Mesothelial cell of epicardium (in vitro differentiated cells): ENCODE data around the gene NXN. TPM values are rescaled to one million over a fixed set of nuclear protein-coding genes. Genes with fewer than 3 reads are reported as not detected.
"Not testable (repeated sequence)": the region's sequence is repeated elsewhere in the genome, so short reads cannot be mapped to it uniquely, and the experiment has no call there.

Experiments
- DNase-seq, 2 experiments: peaks; one replicate each; pipeline ENCODE4 v3.0.0; 2021; ENCODE audit warnings: low spot score in 2 of 2; ENCODE audit not compliant: unreplicated experiment in 2 of 2
- H3K27ac Mint-ChIP-seq: 2 replicates; pipeline ENCODE4 v1.8.0; 2021; ENCODE audit warnings: mixed read lengths
- H3K27me3 Mint-ChIP-seq: 2 replicates; pipeline ENCODE4 v1.8.0; 2021; ENCODE audit warnings: low read depth, mixed read lengths
- H3K36me3 Mint-ChIP-seq: 2 replicates; pipeline ENCODE4 v1.8.0; 2021; ENCODE audit warnings: mixed read lengths
- H3K4me1 Mint-ChIP-seq: 2 replicates; pipeline ENCODE4 v1.8.0; 2021; ENCODE audit warnings: mixed read lengths
- H3K4me3 Mint-ChIP-seq: 2 replicates; pipeline ENCODE4 v1.8.0; 2021; ENCODE audit warnings: mild to moderate bottlenecking, moderate library complexity, mixed read lengths
- H3K9me3 Mint-ChIP-seq: 2 replicates; pipeline ENCODE4 v1.8.0; 2021; ENCODE audit warnings: mixed read lengths
- total RNA-seq: library from RNA; stranded (reverse); gene quantifications from 3 replicates; pipeline ENCODE4 v1.2.1, GENCODE V29; 2021
- TF ChIP-seq, protein P1 (sequence below): fragments of 200-600 bp; sonication (generic); IDR thresholded peaks from one replicate; pipeline ENCODE4 v1.5.0; 2021; ENCODE audit warnings: antibody characterized with exemption; ENCODE audit not compliant: unreplicated experiment

NXN gene
- total RNA-seq, 1 donor from 2014 or later, result 107 TPM

DNA sequence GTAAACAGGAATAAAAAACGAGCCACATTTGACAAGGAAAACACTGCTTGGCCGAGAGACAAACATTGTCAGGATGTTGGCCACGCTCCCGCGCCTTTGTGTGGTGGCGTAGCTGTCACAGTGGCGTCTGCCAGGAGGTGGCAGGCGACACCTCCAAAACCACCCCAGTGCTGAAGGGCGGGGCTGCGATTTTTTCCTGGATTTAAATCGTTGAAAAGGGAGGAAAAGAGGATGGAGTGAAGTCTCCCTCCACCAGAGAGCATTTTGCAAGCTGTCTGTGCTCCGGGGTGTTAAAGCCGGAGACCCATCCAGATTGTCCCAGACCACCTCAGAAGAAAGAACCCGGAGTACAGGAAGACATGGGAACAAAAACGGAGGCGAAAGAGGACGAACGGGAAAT is 184.7 kb downstream of the NXN start:
- Mint-ChIP-seq H3K4me3 (no peak overlapping the region), H3K27ac (no peak overlapping the region), H3K27me3 (no peaks in the 10 kb centered on the region), H3K9me3 (no peaks in the 10 kb centered on the region), H3K36me3 (peaks cover 10% of the 10 kb centered on the region), H3K4me1 (peaks cover 14% of the 10 kb centered on the region)
- peak in 1 of 2 experiments; percentile 58 for DNase-seq
- TF ChIP-seq, protein P1, sequence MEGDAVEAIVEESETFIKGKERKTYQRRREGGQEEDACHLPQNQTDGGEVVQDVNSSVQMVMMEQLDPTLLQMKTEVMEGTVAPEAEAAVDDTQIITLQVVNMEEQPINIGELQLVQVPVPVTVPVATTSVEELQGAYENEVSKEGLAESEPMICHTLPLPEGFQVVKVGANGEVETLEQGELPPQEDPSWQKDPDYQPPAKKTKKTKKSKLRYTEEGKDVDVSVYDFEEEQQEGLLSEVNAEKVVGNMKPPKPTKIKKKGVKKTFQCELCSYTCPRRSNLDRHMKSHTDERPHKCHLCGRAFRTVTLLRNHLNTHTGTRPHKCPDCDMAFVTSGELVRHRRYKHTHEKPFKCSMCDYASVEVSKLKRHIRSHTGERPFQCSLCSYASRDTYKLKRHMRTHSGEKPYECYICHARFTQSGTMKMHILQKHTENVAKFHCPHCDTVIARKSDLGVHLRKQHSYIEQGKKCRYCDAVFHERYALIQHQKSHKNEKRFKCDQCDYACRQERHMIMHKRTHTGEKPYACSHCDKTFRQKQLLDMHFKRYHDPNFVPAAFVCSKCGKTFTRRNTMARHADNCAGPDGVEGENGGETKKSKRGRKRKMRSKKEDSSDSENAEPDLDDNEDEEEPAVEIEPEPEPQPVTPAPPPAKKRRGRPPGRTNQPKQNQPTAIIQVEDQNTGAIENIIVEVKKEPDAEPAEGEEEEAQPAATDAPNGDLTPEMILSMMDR, result peak; percentile 47

DNA sequence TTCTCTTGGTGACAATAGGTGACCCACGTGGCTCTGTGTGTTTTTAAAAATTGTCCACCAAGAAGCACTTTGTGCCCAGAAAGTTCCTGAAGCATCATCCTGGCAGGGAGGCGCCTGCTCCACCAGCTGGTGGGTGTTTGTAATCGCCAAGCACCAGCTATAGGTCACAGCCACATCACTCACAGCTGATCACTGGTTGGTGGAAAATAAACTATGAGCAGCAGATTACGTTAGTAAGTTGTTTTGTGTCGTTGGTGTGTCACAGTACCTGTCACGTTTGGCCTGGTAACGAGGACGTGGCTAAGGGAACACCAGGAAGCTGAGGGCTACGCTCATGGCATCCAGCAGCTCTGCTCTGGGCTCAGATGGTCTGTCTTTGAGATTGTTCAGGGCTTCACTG is 187.3 kb downstream of the NXN start:
- peaks cover 9% of the 10 kb centered on the region for H3K36me3 Mint-ChIP-seq
- no peak for DNase-seq
- H3K4me3 Mint-ChIP-seq, result no peak overlapping the region
- H3K27ac Mint-ChIP-seq, result peak overlapping the region; percentile 53
- TF ChIP-seq, protein P1, result no peak
- H3K9me3 Mint-ChIP-seq, result no peaks in the 10 kb centered on the region
- H3K27me3 Mint-ChIP-seq, result no peaks in the 10 kb centered on the region
- H3K4me1 Mint-ChIP-seq, result peaks cover 18% of the 10 kb centered on the region

DNA sequence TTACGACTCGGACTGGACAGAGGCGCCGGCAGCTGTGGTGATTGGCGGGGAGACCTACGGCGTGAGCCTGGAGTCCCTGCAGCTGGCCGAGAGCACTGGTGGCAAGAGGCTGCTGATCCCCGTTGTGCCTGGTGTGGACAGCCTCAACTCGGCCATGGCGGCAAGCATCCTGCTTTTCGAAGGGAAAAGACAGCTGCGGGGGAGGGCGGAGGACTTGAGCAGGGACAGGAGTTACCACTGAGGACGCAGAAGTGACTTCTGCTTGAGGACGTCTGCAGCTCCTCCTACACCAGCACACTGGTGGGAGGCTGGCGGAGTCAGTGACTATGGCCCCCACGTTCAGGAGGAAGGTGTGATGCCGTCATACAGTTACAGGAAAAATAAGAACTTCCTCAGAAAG is 187.7 kb downstream of the NXN start:
- H3K27ac Mint-ChIP-seq, result no peak overlapping the region

DNA sequence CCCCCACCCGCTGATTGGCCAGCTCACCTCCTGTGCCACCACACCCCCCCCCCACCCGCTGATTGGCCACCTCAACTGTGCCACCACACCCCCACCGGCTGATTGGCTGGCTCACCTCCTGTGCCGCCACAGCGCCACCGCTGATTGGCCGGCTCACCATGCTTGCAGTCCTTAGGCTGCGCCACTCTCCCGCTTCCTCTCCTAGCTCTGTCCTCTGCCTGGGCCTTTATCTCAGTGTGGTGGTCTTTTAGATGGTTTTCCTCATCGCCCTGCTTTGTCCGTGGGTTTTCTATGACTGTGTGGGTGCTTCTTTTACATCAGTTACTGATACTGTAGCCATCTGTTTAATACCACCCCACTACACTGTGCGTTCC is 188.7 kb downstream of the NXN start:
- H3K27ac Mint-ChIP-seq, result peak overlapping the region; percentile 44
- not testable (repeated sequence) for H3K36me3 Mint-ChIP-seq, DNase-seq, H3K4me3 Mint-ChIP-seq, H3K27me3 Mint-ChIP-seq, H3K9me3 Mint-ChIP-seq
- peaks cover 18% of the 10 kb centered on the region for H3K4me1 Mint-ChIP-seq

More for the DNA sequence above, 187.7 kb downstream of the NXN start:
- H3K9me3 Mint-ChIP-seq, result no peaks in the 10 kb centered on the region
- peaks cover 9% of the 10 kb centered on the region for H3K36me3 Mint-ChIP-seq
- TF ChIP-seq, protein P1, result no peak
- H3K4me1 Mint-ChIP-seq, result peaks cover 18% of the 10 kb centered on the region
- H3K4me3 Mint-ChIP-seq, result no peak overlapping the region
- no peak for DNase-seq
- H3K27me3 Mint-ChIP-seq, result no peaks in the 10 kb centered on the region

DNA sequence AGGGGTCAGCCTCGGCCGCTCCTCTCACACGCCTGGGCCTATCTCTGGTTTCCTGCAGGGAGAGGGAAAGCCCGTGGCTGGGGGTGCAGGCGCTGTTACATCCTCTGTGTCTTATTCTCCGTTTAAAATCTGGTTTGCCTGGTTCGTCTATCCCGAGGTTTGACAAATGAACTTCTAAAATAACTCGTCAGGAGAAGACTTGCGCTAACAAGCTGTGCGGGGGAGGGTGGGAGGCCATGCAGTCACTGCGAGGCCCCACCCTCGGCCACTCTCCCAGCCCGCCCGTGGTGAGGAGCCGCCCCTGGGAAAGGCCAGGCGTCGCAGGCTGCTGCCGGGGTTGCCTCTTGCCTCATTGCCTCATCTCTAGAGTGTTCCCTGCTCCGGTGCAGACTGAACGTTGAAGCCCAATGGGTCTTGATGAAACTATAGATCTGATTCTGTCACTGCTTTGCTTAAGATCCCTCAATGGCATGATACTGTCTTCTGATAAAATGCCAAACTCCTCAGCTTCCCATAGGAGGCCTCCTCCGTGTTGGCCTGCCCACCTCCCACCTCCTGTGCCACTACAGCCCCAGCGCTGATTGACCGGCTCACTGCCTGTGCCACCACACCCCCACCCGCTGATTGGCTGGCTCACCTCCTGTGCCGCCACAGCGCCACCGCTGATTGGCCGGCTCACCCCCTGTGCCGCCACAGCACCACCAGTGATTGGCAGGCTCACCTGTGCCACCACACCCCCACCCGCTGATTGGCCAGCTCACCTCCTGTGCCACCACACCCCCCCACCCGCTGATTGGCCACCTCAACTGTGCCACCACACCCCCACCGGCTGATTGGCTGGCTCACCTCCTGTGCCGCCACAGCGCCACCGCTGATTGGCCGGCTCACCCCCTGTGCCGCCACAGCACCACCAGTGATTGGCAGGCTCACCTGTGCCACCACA is 189.4 kb downstream of the NXN start:
- not testable (repeated sequence) for H3K36me3 Mint-ChIP-seq, H3K27me3 Mint-ChIP-seq, H3K9me3 Mint-ChIP-seq, H3K4me3 Mint-ChIP-seq
- Mint-ChIP-seq H3K4me1 (peaks cover 18% of the 10 kb centered on the region), H3K27ac (peak overlapping the region; percentile 84)
- DNase-seq, result peak in 1 of 2 experiments; percentile 56

DNA sequence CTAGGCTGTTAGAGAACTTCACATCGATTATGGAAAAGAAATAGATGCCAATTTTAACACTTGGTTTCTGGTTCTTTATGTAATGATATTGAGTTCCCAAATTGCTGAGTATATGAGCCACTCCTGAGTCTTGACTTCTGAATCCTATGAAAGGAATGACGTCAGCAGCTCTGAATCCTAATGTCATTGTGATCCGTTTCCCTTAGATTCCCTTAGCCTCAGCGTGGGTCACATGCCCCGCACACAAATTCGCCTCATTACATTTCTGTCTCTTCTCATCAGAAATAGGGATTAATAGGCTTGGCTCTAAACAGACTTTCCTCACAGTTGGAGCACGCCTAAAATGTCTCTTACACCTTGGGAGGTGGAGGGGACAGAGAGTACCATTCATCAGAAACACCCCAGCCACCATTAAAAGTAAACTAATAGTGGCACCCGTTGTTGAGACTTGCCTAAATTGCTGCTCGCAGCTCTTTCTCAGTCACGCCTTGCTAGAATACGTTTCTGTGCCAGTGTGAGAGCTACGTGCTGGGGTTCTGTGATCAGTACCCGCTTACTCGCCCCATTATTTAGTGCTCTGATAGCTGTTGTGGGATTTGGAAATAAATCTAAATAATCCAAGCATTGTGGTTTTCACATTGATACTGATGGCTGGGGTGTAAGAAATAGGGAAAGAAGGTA is 190.3 kb downstream of the NXN start:
- peaks cover 14% of the 10 kb centered on the region for H3K4me1 Mint-ChIP-seq
- H3K4me3 Mint-ChIP-seq, result no peak overlapping the region
- no peaks in the 10 kb centered on the region for H3K27me3 Mint-ChIP-seq
- no peaks in the 10 kb centered on the region for H3K9me3 Mint-ChIP-seq
- H3K27ac Mint-ChIP-seq, result peak overlapping the region; percentile 84
- DNase-seq, result no peak
- H3K36me3 Mint-ChIP-seq, result peaks cover 6% of the 10 kb centered on the region
- TF ChIP-seq, protein P1, result no peak
